Activated CD8-positive, alpha-beta memory T cell treated with anti-CD3 and anti-CD28 coated beads, Interleukin-2, amount 10 ng/mL, durations not matched to agents 7 days and 5 days (primary cell): ENCODE results near the gene AGAP1. TPM values are rescaled to one million over a fixed set of nuclear protein-coding genes. Genes with fewer than 3 reads are reported as not detected.

ENCODE experiments used
- ATAC-seq: fragments of 150-1000 bp; cut with Tn5 transposase; one replicate; pipeline ENCODE4 v1.10.0; 2021; ENCODE audit warnings: moderate library complexity
- CTCF ChIA-PET: fragments of 350-600 bp; sonication (Branson Sonifier 250); formaldehyde crosslinking; loops from one replicate; lab custom pipeline; 2021; ENCODE audit warnings: antibody characterized with exemption; lab: Charles Lee
- DNase-seq: peaks from one replicate; pipeline ENCODE4 v3.0.0-alpha.2; 2020
- H3K27ac Mint-ChIP-seq: one replicate; pipeline ENCODE4 v1.8.0; 2021; ENCODE audit warnings: mild to moderate bottlenecking, mixed read lengths
- H3K27me3 Mint-ChIP-seq: one replicate; pipeline ENCODE4 v1.8.0; 2021; ENCODE audit warnings: mixed read lengths
- H3K36me3 Mint-ChIP-seq: one replicate; pipeline ENCODE4 v1.8.0; 2021; ENCODE audit warnings: mild to moderate bottlenecking, mixed read lengths
- H3K4me1 Mint-ChIP-seq: one replicate; pipeline ENCODE4 v1.8.0; 2021; ENCODE audit warnings: mixed read lengths
- H3K4me3 Mint-ChIP-seq: one replicate; pipeline ENCODE4 v1.8.0; 2021; ENCODE audit warnings: mild to moderate bottlenecking, moderate library complexity, mixed read lengths
- H3K9me3 Mint-ChIP-seq: one replicate; pipeline ENCODE4 v1.8.0; 2022; ENCODE audit warnings: low read depth, mixed read lengths
- total RNA-seq, 2 experiments: library from RNA; stranded (reverse); gene quantifications; one replicate each; pipeline ENCODE4 v1.2.3, GENCODE V29; 2021

The AGAP1 gene
- total RNA-seq, 2 experiments from 2014 or later: 0.75 to 1.8 TPM

DNA sequence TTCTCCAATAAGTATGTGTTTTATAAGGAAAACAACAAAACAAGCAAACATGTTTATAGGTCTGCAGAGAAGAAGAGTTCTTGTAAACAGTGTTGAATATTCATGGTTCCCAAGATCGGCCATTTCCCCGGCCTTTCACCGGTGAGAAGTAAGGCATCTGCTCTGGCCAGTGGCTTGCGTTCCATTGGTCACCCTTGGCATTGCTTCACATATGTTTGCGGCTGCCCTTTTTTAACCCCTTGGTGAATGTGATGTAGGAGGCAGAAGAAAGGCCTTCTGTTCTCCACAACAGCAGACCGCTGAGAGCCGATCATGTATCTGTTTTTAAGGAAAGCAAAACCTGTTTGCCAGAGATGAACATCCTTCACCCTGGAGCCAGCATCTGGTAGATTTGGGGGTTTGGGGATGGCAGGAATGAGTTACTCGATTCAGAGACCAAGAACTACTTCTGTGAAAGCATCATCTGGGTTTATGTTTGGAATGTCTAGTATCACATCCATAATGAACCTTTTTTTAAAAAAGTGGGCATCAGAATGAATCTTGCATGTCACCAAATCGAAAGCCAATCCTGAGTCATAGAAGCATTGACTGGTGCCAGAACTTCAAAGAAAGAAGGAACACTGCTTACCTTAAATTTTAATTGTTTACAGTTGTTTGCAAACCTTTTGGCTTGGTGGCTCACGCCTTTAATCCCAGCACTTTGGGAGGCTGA lies 112.3 kb downstream of the AGAP1 start:
- ATAC-seq (no peak), DNase-seq (no peak)
- Mint-ChIP-seq H3K36me3 (no peaks in the 10 kb centered on the region), H3K9me3 (peaks cover 11% of the 10 kb centered on the region), H3K27me3 (no peaks in the 10 kb centered on the region), H3K27ac (no peak overlapping the region), H3K4me3 (no peak overlapping the region), H3K4me1 (no peaks in the 10 kb centered on the region)
- CTCF ChIA-PET: no interaction called here

DNA sequence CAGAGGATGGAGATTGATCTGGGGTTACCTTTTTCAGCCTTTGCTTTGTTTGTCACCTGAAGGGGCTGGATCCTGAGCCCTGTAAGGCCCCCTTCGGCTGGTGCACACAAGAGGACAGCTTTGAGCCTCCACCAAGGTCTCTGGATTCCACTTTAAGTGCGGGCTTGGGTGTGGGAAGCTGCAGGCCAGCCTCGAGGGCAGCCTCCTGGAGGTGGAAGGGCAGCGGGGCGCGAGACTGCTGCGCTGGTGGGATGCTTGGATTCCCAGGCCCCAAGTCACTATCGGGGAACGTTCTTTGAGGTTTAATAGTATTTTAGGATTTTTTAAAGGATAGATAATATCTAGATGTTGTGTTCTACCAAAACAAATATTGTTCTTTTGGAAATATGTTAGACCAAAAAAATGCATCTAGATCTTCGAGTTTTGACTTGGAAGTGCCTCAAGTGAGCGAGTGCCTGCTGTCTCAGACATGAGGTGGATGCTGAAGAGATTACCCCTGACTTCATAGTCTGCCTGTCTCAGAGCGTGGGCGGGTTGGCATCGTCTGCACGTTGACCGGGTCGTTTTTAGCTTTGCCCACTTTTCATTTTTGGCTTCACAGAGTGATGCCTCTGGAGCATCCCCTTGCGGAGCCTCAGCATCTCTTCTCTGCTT lies 113.8 kb downstream of the AGAP1 start:
- ATAC-seq (no peak), DNase-seq (no peak)
- no peak overlapping the region for H3K27ac Mint-ChIP-seq
- no peaks in the 10 kb centered on the region for H3K36me3 Mint-ChIP-seq
- H3K4me1 Mint-ChIP-seq: no peaks in the 10 kb centered on the region
- no peak overlapping the region for H3K4me3 Mint-ChIP-seq
- no peaks in the 10 kb centered on the region for H3K27me3 Mint-ChIP-seq
- CTCF ChIA-PET: no interaction called here
- peaks cover 8% of the 10 kb centered on the region for H3K9me3 Mint-ChIP-seq

DNA sequence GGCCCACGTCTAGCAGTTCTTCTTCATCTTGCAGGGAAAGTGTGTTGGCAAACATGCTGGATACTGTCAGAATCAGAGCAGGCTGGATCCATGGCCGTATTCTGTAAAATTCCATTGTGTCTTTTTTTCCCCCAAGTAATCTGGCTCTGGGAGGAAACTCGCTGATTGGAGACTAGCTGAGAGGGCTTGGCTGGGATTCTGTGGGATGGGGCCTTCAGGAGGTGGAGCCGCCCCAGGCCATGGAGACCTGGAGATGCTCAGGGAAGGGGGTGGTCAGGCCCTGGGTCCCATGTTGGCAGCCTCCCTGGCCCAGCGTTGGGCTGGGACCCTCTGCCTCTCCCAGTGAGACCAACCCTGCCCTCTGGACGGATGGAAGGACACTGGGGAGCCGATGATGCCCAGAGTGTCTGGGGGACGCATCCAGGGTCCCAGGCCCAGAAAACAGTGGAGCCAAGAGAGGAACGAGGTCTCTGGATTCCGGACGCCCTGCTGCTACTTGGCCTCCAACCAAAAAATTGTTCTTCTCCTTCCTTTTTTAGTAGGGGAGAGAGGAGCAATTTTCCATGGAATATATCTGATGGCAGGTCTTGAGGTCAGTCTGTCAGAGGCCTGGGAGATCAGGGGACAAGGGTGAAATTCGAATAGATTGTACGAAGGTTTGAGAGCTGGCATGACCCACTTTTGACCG lies 114.5 kb downstream of the AGAP1 start:
- Mint-ChIP-seq H3K4me3 (no peak overlapping the region), H3K27me3 (no peaks in the 10 kb centered on the region), H3K27ac (no peak overlapping the region), H3K4me1 (no peaks in the 10 kb centered on the region), H3K9me3 (peaks cover 5% of the 10 kb centered on the region), H3K36me3 (no peaks in the 10 kb centered on the region)
- DNase-seq (no peak), ATAC-seq (no peak)
- CTCF ChIA-PET: no interaction called here

DNA sequence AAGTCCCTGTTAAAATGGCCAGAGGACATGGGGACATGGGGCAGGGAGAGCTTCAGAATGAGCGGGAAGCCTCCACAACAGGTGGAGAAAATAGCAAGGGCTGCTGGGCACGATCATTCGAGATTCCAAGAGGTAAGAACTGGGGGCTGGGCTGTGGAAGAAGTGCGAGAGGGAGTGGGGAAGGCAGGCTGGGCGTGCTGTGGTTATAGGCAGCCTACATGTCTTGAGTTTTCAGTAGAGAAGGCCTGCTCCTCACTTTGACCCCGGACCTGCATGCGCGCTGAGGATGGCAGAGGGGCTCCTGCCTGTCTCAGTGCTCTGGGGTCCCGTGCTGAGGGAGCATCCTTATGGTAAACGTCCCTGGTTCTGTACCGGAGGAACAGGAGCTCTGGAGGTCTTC lies 115.5 kb downstream of the AGAP1 start:
- Mint-ChIP-seq H3K4me1 (no peaks in the 10 kb centered on the region), H3K4me3 (no peak overlapping the region), H3K27me3 (no peaks in the 10 kb centered on the region), H3K27ac (no peak overlapping the region), H3K9me3 (no peaks in the 10 kb centered on the region), H3K36me3 (no peaks in the 10 kb centered on the region)
- CTCF ChIA-PET: no interaction called here
- ATAC-seq (no peak), DNase-seq (no peak)

DNA sequence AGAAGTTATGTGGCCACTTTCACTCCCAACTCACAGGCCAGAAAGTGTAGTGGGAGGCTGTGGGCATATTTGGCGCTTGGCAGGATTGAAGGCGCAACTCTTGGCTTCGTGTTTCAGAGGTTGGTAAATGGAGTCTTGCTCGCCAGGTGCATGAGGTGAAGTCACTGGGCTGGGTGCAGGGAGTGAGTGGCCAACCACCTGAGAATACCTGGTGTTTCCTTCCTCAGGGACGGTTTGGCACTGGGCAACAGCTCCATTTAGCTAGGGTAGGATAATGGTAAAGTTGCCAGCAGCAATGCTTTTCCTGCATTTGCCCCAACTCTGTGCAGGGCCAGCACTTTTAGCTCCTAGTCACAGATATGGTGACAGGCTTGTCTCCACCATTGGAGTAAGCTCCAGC lies 115.9 kb downstream of the AGAP1 start:
- CTCF ChIA-PET: no interaction called here
- DNase-seq (no peak), ATAC-seq (no peak)
- no peak overlapping the region for H3K4me3 Mint-ChIP-seq
- no peaks in the 10 kb centered on the region for H3K9me3 Mint-ChIP-seq
- no peaks in the 10 kb centered on the region for H3K4me1 Mint-ChIP-seq
- H3K36me3 Mint-ChIP-seq: no peaks in the 10 kb centered on the region
- H3K27ac Mint-ChIP-seq: no peak overlapping the region
- H3K27me3 Mint-ChIP-seq: no peaks in the 10 kb centered on the region

DNA sequence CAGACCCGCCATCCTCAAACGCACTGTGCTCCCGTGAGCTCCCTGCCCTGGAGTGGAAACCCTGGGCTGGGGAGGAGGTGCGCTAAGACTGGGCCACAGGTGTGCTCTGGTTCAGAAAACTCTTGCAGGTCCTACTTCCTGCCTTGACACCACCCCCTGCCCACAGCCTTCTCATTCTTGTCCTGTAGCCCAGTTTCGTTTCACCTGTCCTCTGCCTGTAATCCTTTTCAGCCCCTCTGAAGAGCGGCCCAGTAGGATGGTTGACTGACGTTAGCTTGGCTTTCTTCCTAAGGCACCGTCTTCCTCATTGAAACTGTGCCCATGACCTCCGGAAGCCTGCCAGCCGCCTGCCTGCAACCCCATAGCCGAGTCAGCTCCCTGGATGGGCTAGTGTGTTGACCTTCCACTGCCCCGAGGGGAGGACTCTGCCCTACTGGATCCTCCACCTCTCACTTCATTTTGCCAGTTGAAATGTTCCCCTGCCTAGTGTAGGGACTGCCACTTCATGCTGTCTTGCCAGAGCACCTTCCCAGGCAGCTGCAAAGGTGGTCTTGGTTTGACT lies 116.9 kb downstream of the AGAP1 start:
- CTCF ChIA-PET: no interaction called here

DNA sequence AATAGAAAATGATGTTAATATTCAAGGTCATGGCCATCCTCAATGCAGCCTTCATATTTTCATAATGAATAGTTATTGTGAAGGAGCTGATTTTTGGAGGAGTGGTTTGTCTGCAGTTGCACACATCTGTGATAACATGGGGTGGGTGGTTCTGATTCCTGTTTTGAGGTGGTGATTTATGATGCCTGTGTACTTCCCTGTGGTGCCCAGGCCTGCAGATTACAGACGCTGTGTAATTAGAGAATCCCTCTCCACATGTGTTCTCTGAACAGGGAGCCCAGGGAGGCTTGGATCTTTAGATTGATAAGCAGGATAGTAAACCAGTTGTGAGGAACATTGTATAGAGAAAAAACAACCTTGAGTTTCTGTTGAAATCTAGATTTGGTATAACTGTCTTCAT lies 117.5 kb downstream of the AGAP1 start:
- Mint-ChIP-seq H3K4me1 (no peaks in the 10 kb centered on the region), H3K9me3 (no peaks in the 10 kb centered on the region)
- ATAC-seq: no peak

More for the DNA sequence above, 116.9 kb downstream of the AGAP1 start:
- DNase-seq (no peak), ATAC-seq (no peak)
- Mint-ChIP-seq H3K4me3 (no peak overlapping the region), H3K4me1 (no peaks in the 10 kb centered on the region), H3K9me3 (no peaks in the 10 kb centered on the region), H3K27me3 (no peaks in the 10 kb centered on the region), H3K36me3 (no peaks in the 10 kb centered on the region), H3K27ac (no peak overlapping the region)

DNA sequence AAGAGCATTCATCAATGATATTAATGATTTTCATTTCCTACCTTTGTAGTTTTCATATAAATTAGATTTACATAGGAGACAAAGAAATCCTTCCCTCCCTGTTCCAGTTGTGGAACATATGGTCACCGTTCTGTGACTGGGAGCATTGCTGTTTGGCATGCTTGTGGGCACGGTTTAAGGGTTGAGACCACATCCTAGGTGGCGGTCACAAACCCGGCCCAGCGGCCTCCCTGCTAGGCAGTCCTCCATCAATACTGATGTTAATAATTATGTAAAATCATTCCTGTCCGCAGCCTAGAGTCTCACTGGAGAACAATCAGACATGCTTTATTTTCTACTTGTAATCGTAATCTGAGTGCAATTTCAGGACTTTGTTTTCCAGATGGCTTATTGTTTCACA lies 117.9 kb downstream of the AGAP1 start:
- Mint-ChIP-seq H3K27me3 (peaks cover 2% of the 10 kb centered on the region), H3K4me1 (peaks cover 3% of the 10 kb centered on the region), H3K27ac (no peak overlapping the region), H3K4me3 (no peak overlapping the region), H3K9me3 (no peaks in the 10 kb centered on the region), H3K36me3 (no peaks in the 10 kb centered on the region)
- ATAC-seq: no peak
- CTCF ChIA-PET: no interaction called here
- DNase-seq: no peak

More for the DNA sequence above, 117.5 kb downstream of the AGAP1 start:
- Mint-ChIP-seq H3K36me3 (no peaks in the 10 kb centered on the region), H3K27me3 (no peaks in the 10 kb centered on the region), H3K4me3 (no peak overlapping the region), H3K27ac (no peak overlapping the region)
- DNase-seq: no peak
- CTCF ChIA-PET: no interaction called here

DNA sequence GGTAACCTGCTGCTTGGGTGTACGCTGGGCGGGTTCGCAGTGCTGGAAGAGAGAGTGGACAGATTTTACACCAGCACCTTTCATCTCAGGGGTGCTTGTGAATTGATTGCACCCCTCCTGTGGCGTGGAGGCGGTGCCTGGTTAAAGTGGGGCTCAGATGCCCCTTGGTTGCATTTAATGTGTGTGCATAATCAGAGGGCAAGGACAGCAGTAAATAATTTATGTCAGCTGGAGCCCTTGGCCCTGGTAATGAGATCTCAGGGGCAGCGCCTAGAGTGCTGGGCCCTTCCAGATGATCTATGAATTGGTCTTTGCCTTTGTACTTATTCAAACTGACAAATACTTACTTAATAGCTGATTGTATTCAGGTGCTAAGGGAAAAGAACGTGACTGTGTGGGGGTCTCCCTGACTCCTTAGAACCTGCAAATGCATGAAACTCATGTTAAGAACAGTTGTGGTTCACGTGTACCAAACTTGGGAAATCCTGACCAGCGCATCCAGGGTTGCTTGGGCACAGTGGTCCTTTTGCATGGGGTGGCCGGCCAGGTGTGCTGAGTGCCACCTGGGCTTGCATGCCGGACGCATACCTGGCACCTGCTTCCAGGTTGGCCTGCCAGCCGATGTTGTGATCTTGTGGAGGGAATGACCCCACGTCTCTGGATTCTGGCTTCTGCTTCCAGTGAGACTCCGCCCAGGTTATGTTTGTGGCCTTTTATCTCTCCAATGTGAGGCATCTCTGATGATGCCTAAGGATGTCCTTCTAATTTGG lies 118.5 kb downstream of the AGAP1 start:
- no peak overlapping the region for H3K27ac Mint-ChIP-seq
- peaks cover 3% of the 10 kb centered on the region for H3K4me1 Mint-ChIP-seq
- ATAC-seq: no peak
- no peak for DNase-seq
- H3K4me3 Mint-ChIP-seq: no peak overlapping the region
- H3K9me3 Mint-ChIP-seq: no peaks in the 10 kb centered on the region
- CTCF ChIA-PET: no interaction called here
- H3K36me3 Mint-ChIP-seq: no peaks in the 10 kb centered on the region
- peaks cover 2% of the 10 kb centered on the region for H3K27me3 Mint-ChIP-seq

DNA sequence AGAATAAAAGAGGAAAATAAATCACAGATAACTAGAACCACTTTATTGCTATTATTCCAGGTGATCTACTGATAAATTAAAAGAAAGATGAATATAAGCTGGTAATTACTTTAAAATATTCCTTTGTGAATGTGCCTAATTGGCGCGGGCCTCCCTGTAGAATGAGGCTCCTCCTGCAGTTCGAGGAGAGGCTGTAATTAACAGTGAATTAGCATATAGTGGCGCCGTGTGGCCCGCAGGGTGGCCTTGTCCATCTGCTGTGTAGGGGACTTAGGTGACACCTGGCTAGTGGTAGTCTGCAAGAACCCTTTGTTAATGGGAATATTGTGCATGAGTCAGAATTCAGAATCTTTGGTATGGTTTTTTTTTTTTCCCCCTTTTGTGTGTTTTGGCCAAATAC lies 119.8 kb downstream of the AGAP1 start:
- no peaks in the 10 kb centered on the region for H3K36me3 Mint-ChIP-seq
- H3K4me3 Mint-ChIP-seq: no peak overlapping the region
- CTCF ChIA-PET: no interaction called here
- H3K9me3 Mint-ChIP-seq: no peaks in the 10 kb centered on the region
- no peak overlapping the region for H3K27ac Mint-ChIP-seq
- peaks cover 2% of the 10 kb centered on the region for H3K27me3 Mint-ChIP-seq
- no peak for DNase-seq
- ATAC-seq: no peak
- peaks cover 3% of the 10 kb centered on the region for H3K4me1 Mint-ChIP-seq

DNA sequence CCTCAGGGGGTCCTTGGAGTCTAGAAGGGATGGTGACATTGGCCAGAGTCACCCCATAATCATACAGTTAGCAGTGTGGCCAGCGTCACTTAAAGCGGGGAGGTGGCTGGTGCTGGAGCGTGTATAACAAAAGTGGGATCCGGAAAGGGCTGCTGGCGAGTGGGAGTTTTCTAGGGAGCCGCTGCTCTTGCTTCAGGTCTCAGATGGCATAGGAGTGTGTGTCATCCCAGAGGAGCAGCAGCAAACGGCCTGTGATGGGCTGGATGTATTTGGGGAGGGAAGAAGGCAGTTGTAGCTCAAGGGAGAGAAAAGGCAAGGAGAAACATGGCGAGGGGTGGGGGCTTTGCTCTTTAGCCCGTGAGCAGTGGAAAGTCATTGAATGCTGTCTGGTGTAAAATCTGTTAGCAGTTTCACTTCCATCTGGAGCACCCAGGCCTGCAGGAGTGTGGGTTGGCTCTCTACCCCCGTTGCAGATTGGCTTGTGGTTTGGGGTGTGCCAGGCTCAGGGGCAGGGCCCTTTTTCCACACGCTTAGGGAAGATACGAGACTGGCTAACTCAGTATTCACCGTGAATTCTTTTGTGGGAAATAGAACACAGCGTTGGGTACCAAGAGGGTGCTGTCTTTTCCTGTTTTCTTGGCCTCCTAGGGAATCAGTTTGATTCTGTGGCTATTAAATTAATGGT lies 120.5 kb downstream of the AGAP1 start:
- CTCF ChIA-PET: no interaction called here
- peaks cover 2% of the 10 kb centered on the region for H3K27me3 Mint-ChIP-seq
- no peak overlapping the region for H3K27ac Mint-ChIP-seq
- no peak for DNase-seq
- H3K4me3 Mint-ChIP-seq: no peak overlapping the region
- peaks cover 3% of the 10 kb centered on the region for H3K4me1 Mint-ChIP-seq
- no peak for ATAC-seq
- no peaks in the 10 kb centered on the region for H3K9me3 Mint-ChIP-seq
- H3K36me3 Mint-ChIP-seq: no peaks in the 10 kb centered on the region

DNA sequence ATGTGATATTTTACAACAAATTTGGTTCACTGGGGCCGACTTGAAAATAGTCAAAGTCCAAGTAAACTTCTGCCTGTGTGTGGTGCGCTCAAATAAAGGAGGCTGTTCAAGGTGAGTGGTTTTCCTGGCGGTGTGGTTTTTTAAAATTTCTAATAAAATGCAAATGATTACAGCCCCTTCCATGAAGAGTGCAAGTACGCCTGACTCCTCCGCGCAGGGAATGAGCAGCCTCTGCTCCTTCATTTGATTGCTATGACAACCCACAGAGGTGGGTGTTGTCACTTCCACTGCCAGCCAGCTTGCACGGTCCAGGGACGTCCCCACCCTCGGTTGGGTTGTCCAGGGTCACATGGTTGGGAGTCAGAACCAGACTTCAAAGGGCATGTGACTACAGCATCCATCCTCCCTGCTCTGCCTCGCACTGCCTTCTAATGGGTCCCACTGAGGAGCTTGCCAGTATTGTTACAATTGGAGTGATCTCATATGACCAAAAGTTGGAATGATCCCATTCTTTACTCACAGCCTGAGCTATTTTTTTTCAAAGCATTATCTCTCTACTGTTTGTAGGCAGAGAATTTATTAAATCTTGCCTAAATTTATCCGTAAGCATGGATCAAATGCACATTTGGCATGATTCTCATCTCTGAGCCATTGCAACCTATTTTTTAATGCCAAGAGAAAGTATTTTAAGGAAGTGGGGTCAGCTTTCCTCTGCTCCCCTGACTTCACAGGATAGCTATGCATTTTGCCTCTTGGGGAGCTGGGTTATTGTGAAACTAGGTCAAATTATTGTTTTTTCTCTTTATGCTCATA lies 121.3 kb downstream of the AGAP1 start:
- no peak for DNase-seq
- Mint-ChIP-seq H3K27ac (no peak overlapping the region), H3K4me3 (no peak overlapping the region), H3K4me1 (peaks cover 3% of the 10 kb centered on the region), H3K36me3 (no peaks in the 10 kb centered on the region), H3K27me3 (peaks cover 2% of the 10 kb centered on the region), H3K9me3 (no peaks in the 10 kb centered on the region)
- ATAC-seq: no peak
- CTCF ChIA-PET: no interaction called here
